Measurements from ENCODE around the gene PTGES3L.

The PTGES3L gene
- 0 to 0.10 (median 0) reads per million in 9 experiments for total RNA-seq

DNA sequence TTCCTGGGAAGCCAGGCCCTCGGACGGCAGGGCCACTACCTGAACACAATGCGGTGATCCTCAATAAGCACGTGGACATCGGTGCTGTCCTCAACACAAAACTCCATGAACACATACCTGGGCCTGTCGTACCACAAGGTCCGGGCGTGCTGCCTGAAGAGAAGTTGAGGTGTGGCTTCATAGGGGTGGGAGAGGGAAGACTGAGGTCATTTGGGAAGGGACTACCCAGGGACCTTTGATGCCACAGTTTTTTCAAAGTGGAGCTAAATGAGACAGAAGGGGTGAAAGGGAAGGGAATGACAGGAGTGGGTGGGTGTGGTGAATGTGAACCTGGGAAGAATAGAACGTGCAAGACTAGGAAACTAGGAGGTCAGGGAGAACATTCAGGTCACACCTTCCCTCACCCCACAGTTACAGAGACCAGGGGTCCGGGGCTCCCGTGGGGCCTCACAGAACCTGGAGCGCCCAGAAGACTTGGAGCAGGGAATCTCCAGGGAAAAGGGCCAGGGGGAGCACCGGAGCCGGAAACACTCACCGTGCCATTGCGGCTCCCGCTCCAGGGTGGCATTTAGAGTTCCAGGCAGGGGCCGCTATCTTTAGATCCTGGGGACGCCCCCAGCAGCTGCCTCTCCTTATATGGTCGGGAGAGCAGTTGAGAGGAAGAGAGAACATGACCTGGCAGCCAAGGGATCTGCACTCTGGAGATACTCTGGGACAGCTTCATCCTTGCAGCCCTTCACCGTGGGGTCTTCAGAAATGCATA, at the start of gene PTGES3L:
TSS of gene PTGES3L (minus strand) at position 570 of the 763 bp plus-strand sequence. CDS start at position 543, 27 bp downstream.
- Mint-ChIP-seq H3K27me3 (no peaks in the 10 kb centered on the region), H3K4me3 (peak within 1 kb of the TSS; percentile 93 to 95), H3K4me1 (ENCODE audit: low read depth in 2 of 2) (peaks cover 22 to 28% of the 10 kb centered on the region in 2 donors), H3K36me3 (ENCODE audit: insufficient read depth) (peaks cover 30% of the 10 kb centered on the region), H3K9me3 (no peaks in the 10 kb centered on the region), H3K27ac (peak within 1 kb of the TSS; percentile 95 to 97)
- DNase-seq (no peak), ATAC-seq (replicated peaks) (peak; percentile 13)

GRCh38 chr17:43028221-43028861, 48.5 kb upstream of the PTGES3L start:
- Mint-ChIP-seq H3K4me1 (ENCODE audit: low read depth in 2 of 2) (peaks cover 11 to 13% of the 10 kb centered on the region in 2 donors), H3K27me3 (no peaks in the 10 kb centered on the region), H3K4me3 (no peak overlapping the region), H3K36me3 (ENCODE audit: insufficient read depth) (peaks cover 8% of the 10 kb centered on the region), H3K9me3 (no peaks in the 10 kb centered on the region), H3K27ac (no peak overlapping the region)
- no peak for DNase-seq
- no peak for ATAC-seq (replicated peaks)

GRCh38 chr17:43027091-43028032, 47.5 kb upstream of the PTGES3L start:
- H3K9me3 Mint-ChIP-seq: no peaks in the 10 kb centered on the region
- H3K27me3 Mint-ChIP-seq: no peaks in the 10 kb centered on the region
- ATAC-seq (replicated peaks) (no peak), DNase-seq (no peak)
- H3K4me3 Mint-ChIP-seq: no peak overlapping the region
- H3K4me1 Mint-ChIP-seq (ENCODE audit: low read depth in 2 of 2): peaks cover 12 to 13% of the 10 kb centered on the region in 2 donors
- H3K27ac Mint-ChIP-seq: no peak overlapping the region
- peaks cover 8% of the 10 kb centered on the region for H3K36me3 Mint-ChIP-seq (ENCODE audit: insufficient read depth)

- Mint-ChIP-seq H3K9me3 (no peaks in the 10 kb centered on the region), H3K36me3 (ENCODE audit: insufficient read depth) (peaks cover 11% of the 10 kb centered on the region), H3K4me1 (ENCODE audit: low read depth in 2 of 2) (peaks cover 13 to 14% of the 10 kb centered on the region in 2 donors), H3K27me3 (no peaks in the 10 kb centered on the region), H3K4me3 (peak overlapping the region in 1 of 2 donors; percentile 12), H3K27ac (peak overlapping the region; percentile 13 to 31)
- no peak for ATAC-seq (replicated peaks)
- no peak for DNase-seq
Measured at GRCh38 chr17:43026595-43026994, 46.7 kb upstream of the PTGES3L start.

DNA sequence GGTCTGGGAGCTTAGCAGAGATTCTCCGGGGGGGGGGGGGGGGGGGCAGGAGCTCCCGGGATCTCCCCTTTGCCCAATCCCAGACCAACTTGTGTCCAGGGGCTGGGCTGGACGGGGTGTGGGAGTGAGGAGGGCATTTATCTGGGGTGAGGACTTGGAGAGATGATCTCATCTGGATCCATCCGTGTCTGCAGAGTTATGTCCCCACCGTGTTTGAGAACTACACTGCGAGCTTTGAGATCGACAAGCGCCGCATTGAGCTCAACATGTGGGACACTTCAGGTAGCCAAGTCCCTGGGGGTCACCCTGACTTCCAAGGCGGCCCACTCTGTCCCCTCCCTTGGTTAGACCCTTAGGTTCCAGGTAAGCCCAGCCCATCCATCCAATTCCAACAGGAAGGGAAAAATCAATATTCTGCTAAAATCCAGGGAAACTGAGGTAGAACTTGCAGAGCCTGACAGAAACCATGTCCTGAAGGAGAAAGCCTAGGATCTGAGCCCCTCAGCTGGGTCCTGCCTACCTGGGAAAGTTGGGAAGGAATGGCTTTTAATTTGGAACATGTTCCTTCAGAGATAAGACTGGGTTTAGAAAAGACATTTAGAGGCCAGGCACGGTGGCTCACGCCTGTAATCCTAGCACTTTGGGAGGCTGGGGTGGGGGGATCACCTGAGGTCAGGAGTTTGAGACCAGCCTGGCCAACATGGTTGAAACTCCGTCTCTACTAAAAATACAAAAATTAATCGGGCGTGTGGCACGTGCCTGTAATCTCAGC, 46.1 kb upstream of the PTGES3L start:
- Mint-ChIP-seq H3K9me3 (no peaks in the 10 kb centered on the region), H3K27me3 (no peaks in the 10 kb centered on the region), H3K27ac (peak overlapping the region; percentile 86 to 89), H3K36me3 (ENCODE audit: insufficient read depth) (peaks cover 13% of the 10 kb centered on the region), H3K4me1 (ENCODE audit: low read depth in 2 of 2) (peaks cover 17% of the 10 kb centered on the region in 2 donors), H3K4me3 (peak overlapping the region; percentile 78 to 92)
- ATAC-seq (replicated peaks) (no peak), DNase-seq (no peak)

- H3K27me3 Mint-ChIP-seq: no peaks in the 10 kb centered on the region
- H3K4me1 Mint-ChIP-seq (ENCODE audit: low read depth in 2 of 2): peaks cover 19 to 24% of the 10 kb centered on the region in 2 donors
- peak overlapping the region; percentile 86 to 89 for H3K27ac Mint-ChIP-seq
- ATAC-seq (replicated peaks): no peak
- peaks cover 19% of the 10 kb centered on the region for H3K36me3 Mint-ChIP-seq (ENCODE audit: insufficient read depth)
- H3K4me3 Mint-ChIP-seq: peak overlapping the region; percentile 78 to 92
- no peaks in the 10 kb centered on the region for H3K9me3 Mint-ChIP-seq
- DNase-seq: no peak
Measured at GRCh38 chr17:43025290-43025657, 45.4 kb upstream of the PTGES3L start.

GRCh38 chr17:43024407-43025289, 44.8 kb upstream of the PTGES3L start, which contains the start of gene RND2:
Gene RND2 (plus strand): TSS chr17:43025231. CDS start chr17:43025348, 117 bp downstream.
- Mint-ChIP-seq H3K4me3 (peak within 1 kb of the TSS; percentile 78 to 92), H3K27ac (peak within 1 kb of the TSS; percentile 86 to 89), H3K9me3 (no peaks in the 10 kb centered on the region), H3K36me3 (ENCODE audit: insufficient read depth) (peaks cover 24% of the 10 kb centered on the region), H3K4me1 (ENCODE audit: low read depth in 2 of 2) (peaks cover 23 to 30% of the 10 kb centered on the region in 2 donors), H3K27me3 (no peaks in the 10 kb centered on the region)
- ATAC-seq (replicated peaks): peak; percentile 69
- DNase-seq: peak; percentile 76 to 82 (median 78)

DNA sequence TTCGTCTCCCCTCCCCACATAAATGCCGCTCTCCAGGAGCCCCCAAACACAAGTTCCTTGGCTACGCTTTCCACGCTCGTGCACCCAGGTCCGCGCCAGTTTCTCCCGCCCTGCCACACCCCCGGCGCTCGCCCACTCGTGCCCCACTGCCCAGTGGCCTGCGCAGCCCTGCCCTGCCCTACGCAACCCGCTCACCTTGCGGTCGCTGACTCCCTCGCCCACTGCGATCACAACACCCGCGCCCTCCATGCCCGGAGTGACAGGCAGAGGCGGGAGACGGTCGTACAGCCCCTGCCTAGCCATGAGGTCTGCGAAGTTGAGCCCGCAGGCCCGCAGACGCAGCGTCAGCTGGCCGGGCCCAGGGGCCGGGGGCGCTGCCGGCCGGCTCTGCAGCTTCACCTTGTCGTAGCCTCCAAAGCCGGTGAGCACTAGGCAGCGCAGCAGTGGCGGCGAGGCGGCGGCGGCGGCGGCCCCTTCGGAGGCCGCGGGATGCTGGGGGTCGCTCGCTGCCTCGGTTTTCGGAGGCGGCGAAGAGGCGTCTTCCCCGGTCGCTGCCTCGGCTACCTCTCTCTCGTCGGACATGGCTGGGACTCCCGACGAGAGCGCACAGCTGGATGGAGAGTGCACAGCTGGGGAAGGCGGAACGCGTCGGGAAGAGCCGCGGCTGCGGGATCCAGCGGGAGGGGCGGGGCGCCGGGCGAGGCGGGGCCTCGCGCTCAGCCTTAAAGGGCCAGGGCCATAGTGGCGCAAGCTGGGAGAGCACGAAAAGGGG, 42.0 kb upstream of the PTGES3L start, which contains the start of gene VAT1:
TSS of gene VAT1 (minus strand) at position 645 of the 772 bp plus-strand sequence. CDS start at position 582, 63 bp downstream.
- H3K4me1 Mint-ChIP-seq (ENCODE audit: low read depth in 2 of 2): peaks cover 32 to 42% of the 10 kb centered on the region in 2 donors
- H3K27ac Mint-ChIP-seq: peak within 1 kb of the TSS in 1 of 2 donors; percentile 67
- ATAC-seq (replicated peaks) (peak; percentile 44), DNase-seq (peak; percentile 40 to 46 (median 45))
- H3K36me3 Mint-ChIP-seq (ENCODE audit: insufficient read depth): peaks cover 27% of the 10 kb centered on the region
- H3K9me3 Mint-ChIP-seq: no peaks in the 10 kb centered on the region
- no peaks in the 10 kb centered on the region for H3K27me3 Mint-ChIP-seq
- H3K4me3 Mint-ChIP-seq: peak within 1 kb of the TSS; percentile 84 to 92

- ATAC-seq (replicated peaks): no peak
Measured at GRCh38 chr17:43020789-43021740, 41.2 kb upstream of the PTGES3L start.

GRCh38 chr17:43020030-43020621, 40.2 kb upstream of the PTGES3L start:
- H3K27me3 Mint-ChIP-seq: no peaks in the 10 kb centered on the region
- no peaks in the 10 kb centered on the region for H3K9me3 Mint-ChIP-seq
- peaks cover 29 to 37% of the 10 kb centered on the region in 2 donors for H3K4me1 Mint-ChIP-seq (ENCODE audit: low read depth in 2 of 2)
- peak overlapping the region; percentile 32 to 50 for H3K27ac Mint-ChIP-seq
- ATAC-seq (replicated peaks): no peak
- H3K36me3 Mint-ChIP-seq (ENCODE audit: insufficient read depth): peaks cover 27% of the 10 kb centered on the region
- DNase-seq: no peak
- H3K4me3 Mint-ChIP-seq: peak overlapping the region; percentile 84

More at GRCh38 chr17:43020789-43021740, 41.2 kb upstream of the PTGES3L start:
- H3K4me3 Mint-ChIP-seq: peak overlapping the region; percentile 84
- H3K27ac Mint-ChIP-seq: peak overlapping the region in 1 of 2 donors; percentile 67
- no peaks in the 10 kb centered on the region for H3K9me3 Mint-ChIP-seq
- no peaks in the 10 kb centered on the region for H3K27me3 Mint-ChIP-seq
- peaks cover 32 to 42% of the 10 kb centered on the region in 2 donors for H3K4me1 Mint-ChIP-seq (ENCODE audit: low read depth in 2 of 2)
- peaks cover 27% of the 10 kb centered on the region for H3K36me3 Mint-ChIP-seq (ENCODE audit: insufficient read depth)
- peak in 2 of 3 experiments; percentile 10 to 28 for DNase-seq
